Anterior cingulate cortex (tissue), 58 donors: Measurements from ENCODE around the gene FBRSL1.
"Not testable (repeated sequence)": the region's sequence is repeated elsewhere in the genome, so short reads cannot be mapped to it uniquely, and the experiment has no call there.

ENCODE experiments used
- DNase-seq, 58 donors: peaks; one replicate each; lab custom pipeline; 2025; lab: John Stamatoyannopoulos, UW

The FBRSL1 gene

DNA sequence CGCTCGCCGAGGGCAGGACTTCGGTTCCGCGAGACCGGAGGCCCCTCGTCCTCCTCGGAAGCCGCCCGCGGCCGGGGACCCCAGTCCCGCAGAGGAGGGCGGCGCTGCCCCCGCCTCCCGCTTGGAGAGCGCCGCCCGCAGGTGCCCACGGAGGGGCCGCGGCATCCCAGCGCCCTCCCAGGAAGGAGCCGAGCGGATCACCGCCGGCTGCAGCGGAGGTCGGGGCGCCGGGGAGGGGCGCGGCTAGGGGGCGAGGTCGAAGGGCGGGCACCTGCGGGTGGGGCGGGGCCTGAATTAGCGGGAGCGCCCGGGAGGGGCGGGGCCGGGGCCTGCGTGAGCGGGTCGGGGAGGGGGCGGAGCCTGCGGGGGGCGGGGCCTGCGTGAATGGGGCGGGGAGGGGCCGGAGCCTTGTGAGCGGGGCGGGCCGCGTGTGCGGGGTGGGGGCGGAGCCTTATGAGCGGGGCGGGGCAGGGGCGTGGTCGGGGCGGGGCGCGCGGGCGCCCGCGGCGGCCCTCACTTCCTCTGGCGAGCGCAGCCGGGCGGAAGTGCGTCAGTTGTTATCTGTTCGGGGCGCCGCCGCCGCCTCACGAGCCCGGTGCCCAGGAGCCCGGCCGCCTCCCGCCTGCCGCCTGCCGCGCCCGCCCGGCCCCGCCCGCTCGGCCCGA is at the start of gene FBRSL1:
TSS of gene FBRSL1 (plus strand) at position 550 of the 665 bp plus-strand sequence.
- peak in 56 of 58 donors; percentile 19 to 96 (median 87) for DNase-seq

DNA sequence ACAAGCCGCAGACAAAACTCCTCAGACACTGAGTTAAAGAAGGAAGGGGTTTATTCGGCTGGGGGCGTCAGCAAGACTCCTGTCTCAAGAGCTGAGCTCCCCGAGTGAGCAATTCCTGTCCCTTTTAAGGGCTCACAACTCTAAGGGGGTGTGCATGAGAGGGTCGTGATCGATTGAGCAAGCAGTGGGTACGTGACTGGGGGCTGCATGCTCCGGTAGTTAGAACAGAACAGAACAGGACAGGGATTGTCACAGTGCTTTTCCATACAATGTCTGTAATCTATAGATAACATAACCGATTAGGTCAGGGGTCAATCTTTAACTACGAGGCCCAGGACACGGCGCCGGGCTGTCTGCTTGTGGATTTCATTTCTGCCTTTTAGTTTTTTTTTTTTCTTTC is 49.5 kb upstream of the FBRSL1 start:
- not testable (repeated sequence) for DNase-seq

DNA sequence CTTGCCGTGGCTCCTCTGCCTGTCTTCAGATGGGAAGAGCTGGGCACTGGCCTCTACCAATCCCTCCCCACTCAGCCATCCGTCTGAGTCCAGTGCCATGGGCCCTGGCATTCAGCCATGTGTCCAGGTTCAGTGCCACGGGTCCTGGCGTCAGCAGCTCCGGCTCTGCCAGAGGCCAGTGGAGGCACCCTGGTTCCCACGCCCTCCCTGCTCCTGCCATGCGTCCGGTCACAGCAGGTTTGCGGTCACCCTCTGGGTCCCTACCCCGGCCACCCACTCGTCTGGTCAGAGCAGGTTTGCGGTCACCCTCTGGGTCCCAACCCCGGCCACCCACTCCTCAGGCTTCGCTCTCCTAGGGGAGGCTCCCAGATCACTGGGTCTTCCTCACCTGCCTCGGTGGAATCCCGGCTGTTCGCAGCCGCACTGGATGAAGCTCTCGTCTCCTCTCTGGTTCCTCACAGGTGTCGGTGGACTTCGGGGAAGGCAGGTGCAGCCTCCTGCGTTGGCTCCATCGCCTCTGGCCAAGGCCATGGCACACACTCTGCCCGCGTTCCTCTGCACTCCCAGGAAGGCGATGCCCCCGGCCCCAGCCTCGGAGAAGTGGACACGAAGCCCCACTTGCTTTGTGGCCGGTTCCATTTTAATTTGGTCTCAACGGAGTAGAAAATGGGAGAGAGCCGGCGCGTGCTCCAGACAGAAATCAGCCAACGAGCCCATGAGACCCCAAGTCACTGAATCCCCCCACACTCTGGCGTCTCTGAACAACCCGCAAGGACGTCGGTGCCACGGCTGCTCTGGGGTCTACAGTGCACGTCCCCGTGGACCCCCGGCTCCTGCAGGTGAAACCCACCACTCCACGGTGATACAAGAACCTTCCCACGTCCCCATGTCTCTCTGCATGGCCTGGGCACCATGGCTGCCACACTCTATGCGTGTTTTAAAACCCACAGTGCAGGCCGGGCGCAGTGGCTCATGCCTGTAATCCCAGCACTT is 47.8 kb upstream of the FBRSL1 start:
- DNase-seq, result no peak

DNA sequence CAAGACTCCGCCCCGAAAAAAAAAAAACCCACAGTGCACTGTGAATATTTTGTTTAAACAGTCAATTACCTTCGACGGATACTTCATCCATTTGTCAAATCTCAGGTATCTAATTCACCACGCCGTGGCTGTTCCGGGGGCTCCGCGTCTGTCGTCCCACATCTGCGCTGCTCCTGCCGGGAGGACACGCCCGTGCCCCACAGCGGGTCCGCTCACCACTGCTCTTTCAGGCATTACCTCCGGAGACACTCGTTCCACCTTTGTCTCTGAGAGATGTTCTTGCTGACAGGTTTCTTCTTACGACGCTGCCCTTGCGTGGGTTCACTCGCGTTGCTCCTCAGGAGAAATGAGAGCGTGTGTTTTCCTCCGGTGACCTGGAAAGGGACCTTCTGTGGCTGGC is 46.9 kb upstream of the FBRSL1 start:
- no peak for DNase-seq

DNA sequence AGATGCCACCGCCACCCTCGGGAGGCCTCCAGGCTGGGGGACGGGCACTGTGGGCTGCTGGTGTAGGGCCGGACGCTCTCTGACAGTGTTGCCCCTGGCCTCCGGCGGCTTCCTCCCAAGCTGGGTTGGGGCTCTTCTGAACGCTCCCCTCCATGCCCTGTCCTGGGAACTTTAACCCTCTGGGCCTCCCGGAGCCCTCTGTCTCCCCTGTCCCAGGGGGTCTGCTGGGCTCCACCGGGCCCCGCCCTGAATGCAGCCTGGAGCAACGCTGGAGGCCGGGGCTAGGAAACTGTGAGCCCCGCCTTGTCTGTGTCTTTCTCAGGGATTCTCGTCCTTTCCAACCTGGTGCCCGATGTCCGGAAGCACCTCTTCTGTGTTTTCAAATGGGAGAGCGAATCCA is 45.7 kb upstream of the FBRSL1 start:
- DNase-seq, result no peak

DNA sequence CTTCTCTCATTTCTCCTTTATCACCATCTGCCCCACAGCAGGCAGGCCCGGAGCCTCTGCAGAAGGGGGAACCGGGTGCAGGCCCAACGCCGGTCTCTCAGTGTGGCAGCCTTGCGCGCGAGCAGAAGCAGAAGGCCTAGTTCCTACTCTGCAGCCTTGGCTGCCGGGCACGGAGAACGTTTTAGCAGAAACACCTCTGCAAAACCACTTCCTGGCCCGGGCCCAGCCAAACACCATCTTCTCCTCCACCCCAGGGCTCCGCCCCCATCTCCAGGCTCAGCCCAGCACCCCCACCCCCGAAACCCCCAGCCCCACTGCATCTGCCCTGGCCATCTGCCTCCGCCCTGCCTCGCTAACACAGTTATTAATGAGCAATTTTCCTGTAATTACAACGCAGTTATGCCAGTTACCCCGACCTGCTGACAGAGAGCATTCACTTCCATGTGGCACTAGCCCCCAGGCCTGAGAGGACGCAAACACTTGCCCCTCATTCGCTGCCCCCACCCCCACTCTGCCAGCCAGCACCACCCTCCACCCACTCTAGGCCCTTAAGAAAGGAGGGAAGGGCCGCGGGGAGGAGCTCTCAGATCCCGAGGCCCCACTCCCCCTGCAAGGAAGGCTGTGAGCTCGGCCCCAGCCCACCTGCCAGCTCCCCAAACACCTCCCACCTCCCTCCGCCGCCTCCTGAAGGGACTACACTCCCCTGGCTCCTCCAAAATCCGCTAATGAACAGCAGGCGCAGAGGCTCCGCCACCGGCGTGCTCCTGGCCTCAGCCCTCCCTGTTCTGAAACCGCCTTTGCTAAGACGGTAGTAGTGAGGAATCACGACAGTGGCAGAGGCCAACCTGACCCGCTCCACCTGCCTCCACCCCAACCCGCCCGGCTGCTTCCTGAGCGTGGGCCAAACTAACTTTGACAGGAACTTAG is 44.7 kb upstream of the FBRSL1 start:
- peak in 5 of 58 donors; percentile 13 to 30 (median 20) for DNase-seq

DNA sequence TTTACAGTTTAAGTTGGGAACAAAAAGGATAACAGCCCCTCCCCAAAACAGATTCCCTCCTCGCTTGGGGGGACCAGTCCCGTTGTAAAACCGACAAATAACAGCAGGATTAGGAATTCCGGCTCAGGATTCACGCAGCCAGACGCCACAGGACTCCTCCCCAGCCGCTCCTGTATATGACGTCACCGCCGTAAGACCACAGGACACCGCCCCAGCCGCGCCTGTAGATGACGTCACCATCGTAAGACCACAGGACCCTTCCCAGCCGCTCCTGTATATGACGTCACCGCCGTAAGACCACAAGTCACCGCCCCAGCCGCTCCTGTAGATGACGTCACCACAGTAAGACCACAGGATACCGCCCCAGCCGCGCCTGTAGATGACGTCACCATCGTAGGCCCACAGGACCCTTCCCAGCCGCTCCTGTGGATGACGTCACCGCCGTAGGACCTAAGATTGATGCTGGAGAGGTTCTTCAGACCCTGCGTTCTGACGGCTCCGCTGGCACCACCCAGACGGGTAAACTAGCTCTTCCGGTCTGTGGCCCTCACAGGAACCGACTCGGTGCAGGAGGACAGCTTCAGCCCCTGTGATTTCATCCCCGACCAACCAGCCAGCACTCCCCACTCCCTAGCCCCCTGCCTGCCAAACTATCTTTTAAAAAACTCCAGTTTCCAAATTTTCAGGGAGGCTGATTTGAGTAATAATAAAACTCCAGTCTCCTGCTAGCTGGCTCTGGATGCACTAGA is 43.9 kb upstream of the FBRSL1 start:
- peak in 9 of 58 donors; percentile 25 to 40 (median 30) for DNase-seq

DNA sequence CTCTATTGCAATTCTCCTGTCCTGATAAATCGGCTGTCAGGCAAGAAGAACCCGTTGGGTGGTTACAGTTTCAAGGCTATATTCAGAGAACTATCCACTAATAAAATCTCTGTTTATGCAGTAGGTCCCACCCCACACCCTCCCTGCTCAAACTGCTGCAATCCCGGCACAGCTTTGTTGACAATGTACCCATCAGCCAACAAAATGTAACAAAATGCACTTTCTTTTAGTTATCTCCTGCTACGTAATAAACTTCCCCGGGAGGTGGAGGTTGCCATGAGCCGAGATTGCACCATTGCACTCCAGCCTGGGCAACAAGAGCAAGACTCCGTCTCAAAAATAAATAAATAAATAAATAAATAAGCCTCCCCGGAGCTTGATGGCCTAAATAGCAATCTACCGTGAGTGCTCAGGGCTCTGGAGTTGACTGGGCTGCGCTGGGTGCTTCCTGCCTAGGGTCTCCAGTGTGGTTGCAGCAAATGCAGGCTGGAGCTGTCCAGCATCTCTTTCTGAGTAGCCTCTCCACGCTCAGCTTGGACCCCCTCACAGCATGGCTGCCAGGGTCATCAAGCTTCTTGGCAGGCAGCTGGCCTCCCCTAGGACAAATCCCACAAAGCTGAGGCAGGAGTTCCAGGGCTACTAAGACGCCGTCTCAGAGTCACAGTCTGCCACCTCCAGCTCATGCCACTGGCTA is 43.2 kb upstream of the FBRSL1 start:
- DNase-seq, result no peak

DNA sequence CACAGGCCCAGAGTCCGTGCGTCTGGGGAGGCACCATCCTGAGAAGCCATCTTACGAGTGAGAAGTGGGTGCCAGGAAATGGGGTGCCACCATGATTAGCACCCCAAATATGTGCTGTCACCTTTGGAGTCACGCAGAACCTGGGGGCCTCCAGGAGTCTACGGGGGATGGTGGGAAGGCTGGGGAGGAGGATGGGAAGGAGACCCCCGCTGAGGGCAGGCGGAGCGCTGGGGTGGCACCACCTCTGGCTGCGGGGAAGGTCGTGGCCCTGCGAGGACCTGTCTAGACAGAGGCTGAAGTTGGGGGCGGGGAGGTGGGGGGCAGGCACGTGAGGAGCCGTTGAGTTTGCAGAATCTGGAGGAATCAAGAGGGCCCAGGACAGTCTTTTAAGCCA is 42.6 kb upstream of the FBRSL1 start:
- no peak for DNase-seq

DNA sequence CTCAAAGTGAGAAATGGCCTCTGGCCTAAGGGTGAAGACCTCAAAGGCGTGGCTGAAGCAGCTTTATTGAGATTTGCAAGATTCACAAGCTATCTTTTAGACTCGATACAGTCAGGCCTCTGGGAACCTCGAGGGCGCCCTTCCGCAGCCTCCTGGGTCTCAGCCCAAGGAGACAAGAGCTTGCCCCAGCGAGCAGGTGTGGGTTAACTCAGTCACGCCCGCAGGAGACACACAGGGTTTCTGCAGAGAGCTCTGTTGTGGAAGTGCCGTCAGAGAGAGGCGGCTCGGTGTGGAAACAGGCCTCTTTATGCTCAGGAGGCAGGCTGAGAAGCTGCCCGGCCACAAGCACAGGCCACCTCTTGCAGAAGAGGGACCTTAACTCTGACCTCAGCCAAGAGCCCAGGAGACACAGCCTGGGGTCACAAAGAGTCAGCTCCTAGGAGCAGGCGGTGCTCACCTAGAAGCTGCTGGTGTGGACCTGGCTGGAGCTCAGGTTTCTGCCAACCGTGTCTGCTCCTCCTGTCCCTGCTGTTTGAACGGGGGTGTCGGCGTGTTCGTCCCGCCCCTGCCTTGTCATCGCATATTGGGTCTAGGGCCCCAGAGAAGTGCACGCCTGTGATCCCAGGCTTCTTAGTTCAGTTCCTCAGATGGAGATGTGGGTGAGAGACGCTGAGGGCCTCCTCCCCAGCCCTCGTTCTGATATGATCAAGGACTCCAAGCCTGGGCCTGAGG is 42.1 kb upstream of the FBRSL1 start:
- no peak for DNase-seq

DNA sequence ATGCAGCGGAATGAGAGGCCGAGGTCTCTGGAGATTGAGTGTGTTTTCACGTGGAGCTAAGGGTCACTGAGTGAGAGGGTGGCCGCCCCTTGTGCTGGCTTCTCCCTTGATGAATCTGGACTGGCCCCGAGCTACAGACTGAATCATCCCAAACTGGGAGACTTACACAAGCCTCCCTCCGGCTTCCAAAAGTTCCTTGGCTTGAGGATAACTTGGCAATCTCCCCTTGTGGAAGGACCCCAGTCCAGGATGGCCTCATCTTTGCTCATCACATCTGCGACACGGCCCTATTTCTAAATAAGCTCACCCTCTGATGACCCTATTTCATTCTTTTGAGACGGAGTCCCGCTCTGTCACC is 41.5 kb upstream of the FBRSL1 start:
- no peak for DNase-seq

DNA sequence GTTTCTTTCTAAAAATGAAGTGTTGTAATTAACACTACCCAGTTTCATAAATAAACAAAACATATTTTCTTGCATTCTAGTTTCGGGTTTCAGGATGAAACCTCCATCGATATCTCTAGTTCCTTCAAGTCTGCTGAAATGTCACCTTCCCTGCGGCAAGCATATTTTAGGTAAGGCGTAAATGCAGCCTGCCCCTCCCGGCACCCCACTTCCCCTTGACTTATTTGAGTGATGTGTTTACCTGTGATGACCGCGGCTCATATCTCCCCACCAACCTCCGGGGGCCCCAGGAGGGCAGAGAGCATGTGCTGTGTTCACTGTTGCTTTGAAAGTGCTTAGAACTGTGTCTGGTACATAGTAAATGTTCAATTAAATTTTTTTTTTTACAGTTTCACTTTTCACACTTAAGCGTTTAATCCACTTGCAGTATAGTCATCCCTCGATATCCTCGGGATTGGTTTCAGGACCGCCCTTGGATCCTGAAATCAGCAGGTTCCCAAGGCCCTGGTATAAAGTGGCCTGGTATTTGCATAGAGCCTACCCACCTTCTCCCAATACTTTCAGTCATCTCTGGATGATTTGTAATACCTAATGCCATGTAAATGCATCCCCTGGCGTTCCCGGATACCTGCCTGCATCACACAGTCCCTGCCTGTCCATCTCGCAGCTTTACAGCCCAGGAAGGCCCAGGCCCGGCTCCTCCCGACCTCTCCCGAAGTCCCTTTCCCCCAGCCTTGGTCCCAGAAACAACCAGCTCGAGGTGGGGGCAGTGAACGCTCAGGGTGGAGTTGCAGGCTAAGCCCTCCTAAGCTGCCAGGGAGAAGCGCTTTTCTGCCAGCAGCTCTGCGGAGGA is 40.2 kb upstream of the FBRSL1 start:
- no peak for DNase-seq

DNA sequence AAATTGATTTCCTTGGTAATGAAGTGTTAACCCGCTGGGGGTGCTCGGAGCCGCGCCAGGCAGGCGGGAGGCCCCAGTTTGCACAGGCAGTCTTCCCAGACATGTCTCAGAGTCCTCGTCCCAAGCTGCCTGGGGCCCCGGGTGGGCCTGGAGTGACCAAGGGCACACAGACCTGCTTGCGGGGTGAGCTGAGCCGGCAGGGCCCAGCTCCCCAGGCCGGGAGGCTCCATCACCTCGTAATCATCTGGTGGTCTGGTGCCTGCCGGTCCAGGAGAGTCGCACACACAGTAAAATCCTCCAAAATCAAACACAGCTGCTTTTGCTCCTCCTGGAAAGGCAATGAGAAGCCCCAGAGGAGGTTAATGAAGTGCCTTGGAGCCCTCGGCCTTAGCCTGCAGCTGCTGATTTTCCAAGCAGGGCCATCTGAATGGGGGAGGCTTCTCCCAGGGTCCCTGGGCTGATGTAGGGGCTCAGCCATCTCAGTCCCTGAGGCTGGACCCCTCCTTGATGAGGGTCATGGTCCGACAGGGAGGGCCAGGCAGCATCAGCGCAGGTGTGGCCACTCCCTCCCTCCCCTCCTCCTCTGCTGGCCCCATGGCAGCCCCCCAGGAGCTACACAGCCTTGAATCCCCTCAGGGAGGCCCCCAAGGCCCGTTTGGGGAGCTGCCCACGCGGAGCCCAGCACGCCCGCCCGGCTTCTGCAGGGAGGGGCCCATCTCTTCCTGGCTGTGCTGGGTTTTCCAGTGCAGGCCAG is 39.4 kb upstream of the FBRSL1 start:
- DNase-seq, result no peak

DNA sequence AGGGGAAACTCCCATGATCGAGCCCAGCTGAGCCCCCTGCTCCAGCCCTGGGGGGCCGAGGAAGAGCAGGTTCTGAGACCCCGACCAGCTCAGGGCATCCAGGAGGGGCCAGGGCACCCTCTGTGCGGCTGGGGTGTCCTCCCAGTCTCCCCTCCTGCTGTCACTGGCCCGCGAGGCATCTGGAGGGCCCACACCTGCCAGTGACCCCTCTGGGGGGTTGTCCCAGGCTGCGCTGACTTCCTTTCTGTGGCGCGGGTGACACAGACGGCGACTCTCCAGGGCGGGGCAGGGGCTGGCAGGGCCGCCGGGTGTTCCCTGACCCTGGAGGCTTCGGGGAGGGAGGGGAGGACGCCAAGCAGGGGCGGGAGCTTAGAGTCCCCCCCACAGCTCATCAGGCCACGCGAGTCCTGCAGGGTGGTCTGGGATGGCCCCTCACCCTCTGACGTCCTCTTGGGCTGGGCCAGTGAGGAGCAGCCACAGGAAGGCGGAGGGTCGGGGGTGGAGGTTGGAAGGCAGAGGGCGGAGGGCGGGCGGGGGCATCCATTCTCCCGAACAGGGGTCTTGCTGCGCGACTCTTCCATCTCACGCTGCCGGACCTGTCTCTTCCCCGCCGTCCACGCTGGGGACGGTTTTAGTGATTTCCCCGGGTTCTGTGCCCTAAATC is 38.6 kb upstream of the FBRSL1 start:
- DNase-seq, result no peak

DNA sequence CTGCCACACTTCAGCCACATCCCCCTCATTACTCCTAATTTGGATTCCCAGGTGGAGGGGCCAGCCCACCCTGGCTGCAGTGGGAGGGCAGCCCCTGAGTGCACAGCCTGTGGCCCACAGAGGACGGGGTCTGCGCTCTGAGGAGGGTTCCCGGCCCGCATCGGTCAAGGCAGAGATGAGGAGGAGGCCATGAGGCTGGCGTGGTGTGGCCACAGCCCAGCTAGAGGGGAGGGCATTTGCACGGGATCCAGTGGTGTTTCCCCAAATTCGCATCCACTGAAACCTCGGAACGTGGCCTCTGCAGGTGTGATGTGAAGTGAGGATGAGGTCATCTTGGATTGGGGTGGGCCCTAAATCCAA is 38.1 kb upstream of the FBRSL1 start:
- DNase-seq, result no peak

DNA sequence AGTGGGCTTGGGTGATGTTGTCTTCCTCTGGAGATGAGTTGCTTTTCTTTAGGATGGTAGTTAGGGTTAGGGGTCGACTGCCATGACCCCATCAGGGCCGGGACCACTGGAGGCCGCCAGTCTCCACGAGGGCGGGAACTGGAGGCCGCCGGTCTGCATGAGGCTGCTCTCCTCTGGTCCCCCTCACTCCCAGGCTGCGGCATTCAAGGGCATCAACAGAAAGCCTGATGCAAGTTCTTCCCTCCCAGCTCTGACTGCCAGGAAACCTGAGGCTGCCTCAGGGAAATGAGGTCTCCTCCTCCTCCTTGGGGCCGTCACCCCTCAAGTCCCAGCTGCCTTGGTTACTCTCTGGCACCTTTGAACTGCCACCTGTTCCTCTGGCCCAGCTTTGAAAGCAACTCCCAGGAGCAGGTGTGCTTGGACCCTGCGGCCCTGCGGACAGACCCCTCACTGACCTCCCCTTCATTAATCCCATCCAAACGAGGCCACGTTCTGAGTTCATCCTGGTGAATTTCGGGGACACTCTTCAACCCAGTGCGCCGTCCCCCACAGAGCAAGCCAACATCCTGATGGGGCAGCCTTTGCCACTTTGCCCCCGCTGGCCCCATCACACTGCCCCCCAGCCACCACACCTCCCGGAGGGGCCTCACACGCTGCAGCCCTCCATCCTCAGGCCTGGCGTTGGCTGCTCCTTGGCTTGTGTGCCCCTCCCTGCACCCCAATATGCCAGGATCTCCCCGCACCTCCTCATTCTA is 37.2 kb upstream of the FBRSL1 start:
- no peak for DNase-seq
